Measurements from ENCODE around the gene CRKL.

- TF ChIP-seq, protein P1, sequence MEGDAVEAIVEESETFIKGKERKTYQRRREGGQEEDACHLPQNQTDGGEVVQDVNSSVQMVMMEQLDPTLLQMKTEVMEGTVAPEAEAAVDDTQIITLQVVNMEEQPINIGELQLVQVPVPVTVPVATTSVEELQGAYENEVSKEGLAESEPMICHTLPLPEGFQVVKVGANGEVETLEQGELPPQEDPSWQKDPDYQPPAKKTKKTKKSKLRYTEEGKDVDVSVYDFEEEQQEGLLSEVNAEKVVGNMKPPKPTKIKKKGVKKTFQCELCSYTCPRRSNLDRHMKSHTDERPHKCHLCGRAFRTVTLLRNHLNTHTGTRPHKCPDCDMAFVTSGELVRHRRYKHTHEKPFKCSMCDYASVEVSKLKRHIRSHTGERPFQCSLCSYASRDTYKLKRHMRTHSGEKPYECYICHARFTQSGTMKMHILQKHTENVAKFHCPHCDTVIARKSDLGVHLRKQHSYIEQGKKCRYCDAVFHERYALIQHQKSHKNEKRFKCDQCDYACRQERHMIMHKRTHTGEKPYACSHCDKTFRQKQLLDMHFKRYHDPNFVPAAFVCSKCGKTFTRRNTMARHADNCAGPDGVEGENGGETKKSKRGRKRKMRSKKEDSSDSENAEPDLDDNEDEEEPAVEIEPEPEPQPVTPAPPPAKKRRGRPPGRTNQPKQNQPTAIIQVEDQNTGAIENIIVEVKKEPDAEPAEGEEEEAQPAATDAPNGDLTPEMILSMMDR (conservative IDR thresholded peaks at IDR 0.05; ENCODE audit: low read depth, low read length): no peak
- no peak for TF ChIP-seq EZH2 (IDR thresholded peaks at IDR 0.05; ENCODE audit: borderline replicate concordance, low read depth, low read length, poor library complexity, severe bottlenecking)
These were observed 77.7 kb downstream of the CRKL start for GRCh38 chr22:20994902-20995241.

All from A673 (cell line).